ENCODE measurements around the gene NAPA.

The NAPA gene

GRCh38 chr19:47450478-47450877, 64.4 kb downstream of the NAPA start:
- no peak for DNase-seq

- no peak for DNase-seq
Measured at GRCh38 chr19:47448360-47448727, 66.5 kb downstream of the NAPA start.

GRCh38 chr19:47447470-47448359, 67.1 kb downstream of the NAPA start:
- DNase-seq = no peak

- DNase-seq = no peak
Measured at GRCh38 chr19:47446534-47447469, 68.1 kb downstream of the NAPA start.

- peak; percentile 60 for DNase-seq
Measured at GRCh38 chr19:47445937-47446402, 68.9 kb downstream of the NAPA start.

- no peak for DNase-seq
Measured at GRCh38 chr19:47445527-47445926, 69.3 kb downstream of the NAPA start.

- no peak for DNase-seq
Measured at GRCh38 chr19:47444388-47444821, 70.5 kb downstream of the NAPA start.

GRCh38 chr19:47443331-47443730, 71.5 kb downstream of the NAPA start:
- DNase-seq = no peak

- no peak for DNase-seq
Measured at GRCh38 chr19:47438793-47439220, 76.1 kb downstream of the NAPA start.

Measured in activated effector memory CD4-positive, alpha-beta T cell treated with Interleukin-2 at 50 U/mL for 16 hours (primary cell).